GM19395 (cell line): ENCODE data around the gene KRTAP4-4.
"Not testable (repeated sequence)": the region's sequence is repeated elsewhere in the genome, so short reads cannot be mapped to it uniquely, and the experiment has no call there.

ENCODE experiments used
- ATAC-seq: cut with Tn5 transposase; IDR thresholded peaks from one replicate; pipeline ENCODE4 v1.9.1; 2021; ENCODE audit warnings: mild to moderate bottlenecking, moderate library complexity; ENCODE audit not compliant: unreplicated experiment

KRTAP4-4 gene

GRCh38 chr17:41148971-41149651 lies 11.4 kb downstream of the KRTAP4-4 start:
- not testable (repeated sequence) for ATAC-seq

- no peak for ATAC-seq
These were observed 12.9 kb downstream of the KRTAP4-4 start for GRCh38 chr17:41147531-41148204.

- ATAC-seq: no peak
These were observed 15.3 kb downstream of the KRTAP4-4 start for GRCh38 chr17:41145261-41145660.

- no peak for ATAC-seq
These were observed 15.7 kb downstream of the KRTAP4-4 start for GRCh38 chr17:41144846-41145245.

GRCh38 chr17:41141361-41141760 lies 19.2 kb downstream of the KRTAP4-4 start:
- ATAC-seq: no peak

- no peak for ATAC-seq
These were observed 20.0 kb downstream of the KRTAP4-4 start, which contains the start of gene KRTAP4-6 for GRCh38 chr17:41140360-41141131. Gene KRTAP4-6, minus strand, starts transcription at chr17:41140544. Its CDS starts 57 bp downstream, at chr17:41140487.

GRCh38 chr17:41139865-41140264 lies 20.7 kb downstream of the KRTAP4-4 start:
- not testable (repeated sequence) for ATAC-seq

GRCh38 chr17:41133880-41134735 lies 26.4 kb downstream of the KRTAP4-4 start:
- no peak for ATAC-seq

GRCh38 chr17:41131979-41132378 lies 28.6 kb downstream of the KRTAP4-4 start:
- no peak for ATAC-seq

GRCh38 chr17:41127371-41127770 lies 33.2 kb downstream of the KRTAP4-4 start:
- ATAC-seq: no peak

GRCh38 chr17:41126412-41126811 lies 34.1 kb downstream of the KRTAP4-4 start:
- no peak for ATAC-seq

GRCh38 chr17:41125064-41125463 lies 35.5 kb downstream of the KRTAP4-4 start:
- ATAC-seq: no peak

- ATAC-seq: not testable (repeated sequence)
These were observed 36.6 kb downstream of the KRTAP4-4 start, which contains the start of gene KRTAP4-12 for GRCh38 chr17:41123991-41124371. Gene KRTAP4-12, minus strand, starts transcription at chr17:41124182. Its CDS starts 60 bp downstream, at chr17:41124122.

- not testable (repeated sequence) for ATAC-seq
These were observed 37.1 kb downstream of the KRTAP4-4 start for GRCh38 chr17:41123292-41123990.

GRCh38 chr17:41121742-41122141 lies 38.8 kb downstream of the KRTAP4-4 start:
- no peak for ATAC-seq

GRCh38 chr17:41119696-41120690 lies 40.6 kb downstream of the KRTAP4-4 start:
- not testable (repeated sequence) for ATAC-seq

GRCh38 chr17:41118721-41119120 lies 41.8 kb downstream of the KRTAP4-4 start:
- no peak for ATAC-seq

GRCh38 chr17:41117846-41118386 lies 42.6 kb downstream of the KRTAP4-4 start, which contains the start of gene KRTAP4-11:
Gene KRTAP4-11, minus strand, starts transcription at chr17:41118373. Its CDS starts 58 bp downstream, at chr17:41118315.
- ATAC-seq: not testable (repeated sequence)
